ELF-1 (cell line): ENCODE measurements around the gene RGS9.
"Not testable (repeated sequence)": the region's sequence is repeated elsewhere in the genome, so short reads cannot be mapped to it uniquely, and the experiment has no call there.

Experiments used
- DNase-seq: peaks from one replicate; pipeline ENCODE4 v3.0.0-alpha.2; 2016; ENCODE audit warnings: low read depth, low spot score

The RGS9 gene

DNA sequence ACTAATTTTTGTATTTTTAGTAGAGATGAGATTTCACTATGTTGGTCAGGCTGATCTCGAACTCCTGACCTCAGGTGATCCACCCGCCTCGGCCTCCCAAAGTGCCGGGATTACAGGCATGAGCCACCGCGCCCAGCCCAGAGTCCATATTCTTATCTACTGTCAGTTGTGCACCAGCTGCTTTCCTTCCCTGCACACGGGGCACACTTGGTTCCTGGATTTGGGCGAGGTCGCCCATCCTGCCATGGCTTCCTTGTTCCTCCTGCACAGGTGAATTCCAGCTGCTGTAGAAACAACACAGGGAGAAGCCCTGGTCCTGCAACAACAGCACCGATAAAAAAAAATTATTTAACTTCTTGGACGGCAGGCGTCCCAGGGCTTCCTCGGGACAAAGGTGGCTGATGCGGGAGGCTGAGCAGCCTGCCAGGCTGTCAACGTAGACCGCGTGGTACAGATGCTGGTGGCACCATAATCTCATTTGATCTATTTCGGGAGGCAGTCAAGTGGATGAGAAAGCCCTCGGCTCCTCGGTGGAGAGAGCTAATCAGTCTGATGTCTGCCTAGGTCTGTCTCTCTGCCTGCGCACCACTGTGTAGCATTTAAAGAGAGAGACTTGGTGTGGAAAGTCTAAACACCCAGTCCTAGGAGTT is 19.1 kb downstream of the RGS9 start:
- DNase-seq = no peak

DNA sequence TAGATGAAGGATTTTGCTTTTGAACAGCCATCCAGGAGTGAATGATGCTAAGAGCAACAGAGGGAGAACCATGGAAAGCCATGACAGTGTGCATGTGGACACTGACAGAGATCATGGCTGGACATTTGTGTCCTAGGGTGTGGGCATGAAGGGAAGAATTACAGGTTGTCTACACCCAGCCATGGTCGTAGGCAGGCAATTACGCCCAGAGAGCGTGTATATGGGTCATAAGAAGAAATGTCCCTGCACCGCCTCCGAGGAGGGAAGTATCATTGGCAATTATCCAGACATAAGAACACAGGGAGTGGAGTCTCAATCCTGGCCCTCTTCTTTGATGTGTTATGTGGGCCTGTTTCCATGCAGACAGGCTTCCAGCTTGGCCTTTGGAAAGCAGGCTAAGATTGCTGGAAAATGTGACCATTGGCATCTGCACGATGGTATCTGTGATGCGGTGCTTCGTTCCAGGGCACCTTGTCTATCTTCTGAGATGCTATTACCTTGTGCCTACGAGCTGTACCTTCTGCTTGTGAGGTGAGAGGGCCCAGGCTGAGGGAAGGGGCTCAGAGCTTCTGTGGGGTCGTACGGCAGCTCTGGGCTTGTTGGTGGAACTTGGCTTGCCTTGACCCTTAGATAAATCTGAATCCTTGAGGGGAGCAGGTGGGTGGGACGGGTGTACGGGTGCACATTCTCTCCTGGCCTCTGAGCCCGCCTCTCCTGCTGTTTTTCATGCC is 19.8 kb downstream of the RGS9 start:
- no peak for DNase-seq

DNA sequence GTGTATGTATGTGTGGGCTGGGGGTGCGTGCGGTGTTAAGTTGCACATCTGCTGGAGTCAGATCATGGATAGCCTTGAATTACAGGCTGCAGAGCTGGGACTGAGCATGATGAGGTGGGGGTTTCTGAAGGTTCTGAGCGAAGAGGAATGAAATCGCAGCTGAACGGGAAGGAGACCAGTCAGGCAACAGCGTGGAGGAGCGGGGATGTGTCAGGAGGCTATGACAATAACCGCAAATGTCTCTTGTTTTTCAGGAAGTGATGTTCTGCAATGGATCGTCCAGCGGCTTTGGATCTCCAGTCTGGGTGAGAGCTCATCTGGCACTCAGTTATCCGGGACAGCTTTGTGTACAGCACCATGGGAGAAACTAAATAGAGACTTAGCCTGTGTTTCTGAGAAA is 20.9 kb downstream of the RGS9 start:
- no peak for DNase-seq

DNA sequence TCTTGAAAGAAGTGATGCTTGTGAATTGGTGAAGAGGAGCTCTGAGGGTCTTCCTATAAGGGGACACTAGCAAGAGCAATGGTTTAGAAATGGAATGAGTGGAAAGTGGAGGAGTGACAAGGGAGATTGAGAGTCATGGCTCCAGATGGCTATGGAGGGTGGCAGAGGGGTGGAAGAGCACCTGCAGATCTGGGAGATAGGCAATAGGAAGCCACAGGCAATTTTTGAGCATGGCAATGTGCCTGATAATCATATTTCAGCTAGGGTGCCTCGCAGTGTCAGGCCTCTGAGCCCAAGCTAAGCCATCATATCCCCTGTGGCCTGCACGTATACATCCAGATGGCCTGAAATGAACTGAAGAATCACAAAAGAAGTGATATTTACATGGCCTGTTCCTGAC is 21.5 kb downstream of the RGS9 start:
- no peak for DNase-seq

DNA sequence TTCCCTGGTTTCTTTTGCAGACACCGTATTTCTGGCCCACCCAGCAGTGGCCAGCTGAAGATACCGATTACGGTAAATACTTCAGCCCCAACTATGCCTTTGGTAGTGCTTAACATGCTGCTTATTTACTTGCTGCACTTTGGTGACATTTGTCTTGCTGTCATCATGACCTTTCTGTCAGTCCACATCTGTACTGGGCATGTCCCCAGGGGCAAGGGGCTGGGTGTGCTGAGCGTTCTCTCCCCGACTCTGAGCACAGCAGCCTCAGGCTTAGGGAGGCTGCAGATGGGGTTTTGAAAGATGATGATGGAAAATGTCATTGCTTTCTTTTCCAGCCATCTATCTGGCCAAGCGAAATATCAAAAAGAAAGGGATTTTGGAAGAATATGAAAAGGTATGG is 23.3 kb downstream of the RGS9 start:
- DNase-seq = no peak

- peak; percentile 17 for DNase-seq
Observed at GRCh38 chr17:65163990-65164495, 26.9 kb downstream of the RGS9 start.

DNA sequence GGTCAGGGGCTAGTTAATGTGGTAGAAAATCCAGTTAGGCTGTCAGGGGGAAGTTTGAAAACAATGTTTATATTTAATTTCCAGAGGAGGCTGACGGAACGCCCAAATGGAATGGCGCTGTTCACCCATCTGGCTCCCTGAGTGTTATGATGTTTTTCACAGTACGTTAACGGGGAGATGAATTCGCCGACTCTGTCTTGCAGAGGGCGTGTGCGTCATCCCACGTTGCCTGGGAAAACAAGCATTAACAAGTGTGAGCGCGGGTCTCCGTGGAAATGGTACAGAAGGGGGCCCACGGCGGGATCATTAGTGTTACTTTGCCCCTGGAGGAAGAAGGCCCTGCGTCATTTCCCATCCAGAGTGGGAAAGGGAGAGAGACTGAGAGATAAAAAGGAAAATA is 29.6 kb downstream of the RGS9 start:
- DNase-seq = no peak

- no peak for DNase-seq
Observed at GRCh38 chr17:65167566-65167965, 30.4 kb downstream of the RGS9 start.

- no peak for DNase-seq
Observed at GRCh38 chr17:65169691-65170090, 32.5 kb downstream of the RGS9 start.

- DNase-seq = no peak
Observed at GRCh38 chr17:65170839-65171238, 33.7 kb downstream of the RGS9 start.

- DNase-seq = no peak
Observed at GRCh38 chr17:65171752-65172151, 34.6 kb downstream of the RGS9 start.

DNA sequence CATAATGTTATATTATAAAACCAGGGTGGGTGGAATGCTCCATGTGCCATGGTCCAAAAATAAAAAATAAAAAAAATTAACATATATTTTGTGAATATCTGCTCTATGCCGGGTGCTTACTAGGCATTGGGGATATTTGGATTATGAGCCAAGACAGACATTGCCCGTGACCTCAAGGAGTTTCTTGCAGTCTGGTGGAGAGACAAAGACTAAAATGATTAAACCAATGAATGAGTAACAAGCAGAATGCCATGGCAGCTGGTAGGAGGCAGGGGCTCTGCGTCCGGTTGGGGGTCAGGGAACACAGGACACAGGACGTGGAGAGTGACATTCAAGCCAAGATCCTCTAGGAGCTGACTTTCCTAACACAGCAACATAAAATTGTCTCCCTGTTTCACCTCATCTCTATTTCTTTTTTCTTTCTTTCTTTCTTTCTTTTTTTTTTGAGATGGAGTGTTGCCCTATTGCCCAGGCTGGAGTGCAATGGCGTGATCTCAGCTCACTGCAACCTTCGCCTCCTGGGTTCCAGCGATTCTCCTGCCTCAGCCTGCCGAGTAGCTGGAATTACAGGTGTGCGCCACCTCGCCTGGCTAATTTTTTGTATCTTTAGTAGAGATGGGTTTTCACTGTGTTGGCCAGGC is 35.4 kb downstream of the RGS9 start:
- DNase-seq = no peak

DNA sequence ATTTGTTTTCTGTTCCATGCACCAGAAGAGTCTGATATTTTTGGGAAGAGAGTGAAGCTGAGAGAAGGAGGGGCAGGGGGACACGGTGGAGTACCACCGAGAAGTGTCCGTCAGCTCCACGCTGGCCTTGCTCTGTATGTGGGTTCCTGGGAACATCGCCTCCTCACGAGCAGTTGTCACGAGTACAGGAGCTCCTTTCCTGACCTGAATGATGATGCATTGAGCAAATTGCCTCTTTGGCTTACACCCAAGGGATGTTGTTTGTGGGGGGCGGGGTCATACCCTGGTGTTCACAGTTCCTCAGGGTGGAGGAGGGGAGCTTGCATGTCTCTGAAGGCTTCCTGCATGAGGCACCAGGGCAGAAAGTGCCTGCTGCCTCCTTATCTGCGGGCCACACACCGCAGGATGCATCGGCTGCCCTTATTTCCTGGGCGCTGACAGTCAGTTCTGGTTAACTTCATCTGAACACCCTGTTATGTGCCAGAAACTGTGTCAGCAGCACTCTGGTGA is 36.2 kb downstream of the RGS9 start:
- peak; percentile 26 for DNase-seq

- DNase-seq = no peak
Observed at GRCh38 chr17:65173976-65174683, 37.0 kb downstream of the RGS9 start.

DNA sequence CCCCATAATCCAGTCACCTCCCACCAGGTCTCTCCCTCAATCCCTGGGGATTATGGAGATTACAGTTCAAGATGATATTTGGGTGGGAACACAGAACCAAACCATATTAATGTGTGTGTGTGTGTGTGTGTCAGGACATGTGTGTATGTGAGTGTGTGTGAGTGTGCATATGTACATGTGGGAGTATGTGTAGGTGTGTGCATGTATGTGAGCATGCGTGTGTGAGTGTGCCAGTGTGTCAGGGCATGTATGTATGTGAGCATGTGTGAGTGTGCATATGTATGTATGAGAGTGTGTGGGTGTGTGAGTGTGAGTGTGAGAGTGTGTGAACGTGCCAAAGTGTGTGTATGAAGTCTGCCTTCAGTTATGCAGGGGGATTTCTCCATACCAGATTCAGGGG is 37.8 kb downstream of the RGS9 start:
- DNase-seq = no peak

DNA sequence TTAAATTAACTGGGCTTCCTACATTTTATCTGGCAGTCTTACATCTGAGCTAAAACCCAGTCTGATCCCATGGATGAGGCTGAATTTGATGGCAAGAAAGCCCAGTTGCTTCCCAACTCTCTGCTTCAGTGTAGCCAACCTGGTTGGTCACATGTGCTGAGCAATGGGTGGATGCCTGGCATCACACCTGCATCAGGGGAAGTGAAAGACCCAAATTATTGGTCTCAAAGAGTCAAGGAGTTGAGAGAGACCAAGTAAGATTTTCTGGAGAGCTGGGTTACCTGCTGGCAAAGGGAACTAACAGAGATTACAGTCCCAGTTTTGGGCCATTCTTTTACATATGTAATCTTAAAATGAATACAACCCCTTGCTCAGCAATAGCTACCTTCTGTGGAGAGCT is 38.8 kb downstream of the RGS9 start:
- DNase-seq = no peak

GRCh38 chr17:65176646-65177409 is 39.7 kb downstream of the RGS9 start:
- no peak for DNase-seq

DNA sequence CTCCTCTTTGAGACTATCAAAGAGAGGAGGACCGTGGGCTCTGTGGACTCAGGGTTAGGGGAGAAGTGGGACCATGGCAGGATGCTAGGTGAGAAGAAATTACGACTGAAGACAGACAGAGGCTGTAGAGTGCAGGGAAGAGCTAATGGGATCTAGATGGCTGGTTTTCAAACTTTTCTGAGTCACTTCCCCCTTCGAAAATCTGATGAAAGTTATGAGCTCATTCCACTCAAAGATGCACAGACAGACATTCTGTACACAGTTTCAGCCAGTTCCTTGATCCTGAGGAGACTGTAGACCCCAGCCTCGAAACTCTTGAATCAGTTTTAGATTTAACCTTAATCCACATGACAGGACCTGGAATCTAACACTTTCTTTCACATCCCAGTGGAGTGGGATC is 40.7 kb downstream of the RGS9 start:
- no peak for DNase-seq

GRCh38 chr17:65180276-65180675 is 43.1 kb downstream of the RGS9 start:
- DNase-seq = not testable (repeated sequence)

DNA sequence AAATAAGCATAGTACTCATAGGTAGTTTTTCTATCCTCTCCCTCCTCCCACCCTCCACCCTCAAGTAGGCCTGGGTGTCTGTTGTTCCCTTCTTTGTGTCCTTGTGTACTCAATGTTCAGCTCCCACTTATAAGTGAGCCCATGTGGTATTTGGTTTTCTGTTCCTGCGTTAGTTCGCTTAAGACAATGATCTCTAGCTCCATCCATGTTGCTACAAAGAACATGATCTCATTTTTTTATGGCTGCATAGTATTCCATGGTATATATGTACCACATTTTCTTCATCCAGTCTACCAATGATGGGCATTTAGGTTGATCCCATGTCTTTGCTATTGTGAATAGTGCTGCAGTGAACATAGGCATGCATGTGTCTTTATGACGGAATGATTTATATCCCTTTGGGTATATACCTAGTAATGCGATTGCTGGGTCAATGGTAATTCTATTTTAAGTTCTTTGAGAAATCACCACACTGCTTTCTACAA is 43.6 kb downstream of the RGS9 start:
- DNase-seq = not testable (repeated sequence)
